ENCODE measurements around the gene PRKCQ.
"Not testable (repeated sequence)": the region's sequence is repeated elsewhere in the genome, so short reads cannot be mapped to it uniquely, and the experiment has no call there.

Gene PRKCQ

GRCh38 chr10:6482737-6483357, 97.2 kb downstream of the PRKCQ start:
- DNase-seq: no peak

GRCh38 chr10:6478722-6479121, 101.4 kb downstream of the PRKCQ start:
- no peak for DNase-seq

- no peak for DNase-seq
Observed at GRCh38 chr10:6476989-6477388, 103.1 kb downstream of the PRKCQ start.

- DNase-seq: no peak
Observed at GRCh38 chr10:6474871-6475270, 105.2 kb downstream of the PRKCQ start.

GRCh38 chr10:6473901-6474370, 106.1 kb downstream of the PRKCQ start:
- DNase-seq: peak; percentile 35

- DNase-seq: peak; percentile 43
Observed at GRCh38 chr10:6473430-6473829, 106.6 kb downstream of the PRKCQ start.

- not testable (repeated sequence) for DNase-seq
Observed at GRCh38 chr10:6472710-6473005, 107.4 kb downstream of the PRKCQ start.

- no peak for DNase-seq
Observed at GRCh38 chr10:6470894-6471618, 109.0 kb downstream of the PRKCQ start.

- DNase-seq: no peak
Observed at GRCh38 chr10:6469661-6470060, 110.4 kb downstream of the PRKCQ start.

- no peak for DNase-seq
Observed at GRCh38 chr10:6465854-6466601, 114.0 kb downstream of the PRKCQ start.

- no peak for DNase-seq
Observed at GRCh38 chr10:6465437-6465836, 114.6 kb downstream of the PRKCQ start.

GRCh38 chr10:6464862-6465430, 115.1 kb downstream of the PRKCQ start:
- no peak for DNase-seq

GRCh38 chr10:6463366-6463765, 116.7 kb downstream of the PRKCQ start:
- DNase-seq: no peak

- DNase-seq: no peak
Observed at GRCh38 chr10:6461961-6462360, 118.1 kb downstream of the PRKCQ start.

- DNase-seq: no peak
Observed at GRCh38 chr10:6460861-6461409, 119.1 kb downstream of the PRKCQ start.

GRCh38 chr10:6458814-6459213, 121.3 kb downstream of the PRKCQ start:
- DNase-seq: no peak

- DNase-seq: no peak
Observed at GRCh38 chr10:6457376-6457775, 122.7 kb downstream of the PRKCQ start.

GRCh38 chr10:6456067-6456466, 124.0 kb downstream of the PRKCQ start:
- DNase-seq: no peak

- no peak for DNase-seq
Observed at GRCh38 chr10:6455592-6455991, 124.5 kb downstream of the PRKCQ start.

- no peak for DNase-seq
Observed at GRCh38 chr10:6446711-6447110, 133.4 kb downstream of the PRKCQ start.

GRCh38 chr10:6445671-6446316, 134.3 kb downstream of the PRKCQ start:
- peak; percentile 14 for DNase-seq

GRCh38 chr10:6439875-6440274, 140.2 kb downstream of the PRKCQ start:
- not testable (repeated sequence) for DNase-seq

GRCh38 chr10:6431861-6432260, 148.2 kb downstream of the PRKCQ start:
- DNase-seq: no peak

Data from NK-92 treated with Interleukin-12 subunit alpha and Interleukin-12 subunit beta, amount 100 ng/mL, for 24 hours (cell line).